Posterior cingulate gyrus (tissue), 11 donors: Measurements from ENCODE around the gene VMP1.
"Not testable (repeated sequence)": the region's sequence is repeated elsewhere in the genome, so short reads cannot be mapped to it uniquely, and the experiment has no call there.

Experiments
- DNase-seq, 10 donors: peaks; one replicate each; pipeline versions ENCODE4 v3.0.0 to v3.0.0-alpha.2; 2020 to 2021; ENCODE audit warnings: mixed read lengths in 3 of 10
- intact Hi-C: fragments of 100-400 bp; cut with DNase I; formaldehyde crosslinking; loops from one replicate; pipeline ENCODE4 v1.15.1; 2023

VMP1 gene

GRCh38 chr17:59802160-59802559, 94.7 kb downstream of the VMP1 start:
- DNase-seq, result no peak
- intact Hi-C loops, result no loop called here

GRCh38 chr17:59804901-59805465, 97.5 kb downstream of the VMP1 start:
- DNase-seq, result no peak
- intact Hi-C loops, result no loop called here

- DNase-seq, intact Hi-C loops: not testable (repeated sequence)
These were observed 98.9 kb downstream of the VMP1 start for GRCh38 chr17:59806322-59806721.

- intact Hi-C loops, result no loop called here
- no peak for DNase-seq
These were observed 100.5 kb downstream of the VMP1 start for GRCh38 chr17:59807892-59808509.

- DNase-seq, result no peak
These were observed 103.4 kb downstream of the VMP1 start for GRCh38 chr17:59810894-59811153.

GRCh38 chr17:59811209-59811608, 103.8 kb downstream of the VMP1 start:
- intact Hi-C loops, result no loop called here

More at GRCh38 chr17:59810894-59811153, 103.4 kb downstream of the VMP1 start:
- intact Hi-C loops, result no loop called here

GRCh38 chr17:59812139-59812538, 104.7 kb downstream of the VMP1 start:
- intact Hi-C loops, result no loop called here
- no peak for DNase-seq

More at GRCh38 chr17:59811209-59811608, 103.8 kb downstream of the VMP1 start:
- DNase-seq, result no peak

- intact Hi-C loops, result no loop called here
- DNase-seq, result no peak
These were observed 106.8 kb downstream of the VMP1 start for GRCh38 chr17:59814276-59814675.

- DNase-seq, result no peak
- intact Hi-C loops, result no loop called here
These were observed 107.2 kb downstream of the VMP1 start for GRCh38 chr17:59814685-59815084.

- DNase-seq, result no peak
These were observed 108.5 kb downstream of the VMP1 start for GRCh38 chr17:59815965-59816364.

GRCh38 chr17:59825533-59826322, 118.3 kb downstream of the VMP1 start:
- intact Hi-C loops, result no loop called here

More at GRCh38 chr17:59815965-59816364, 108.5 kb downstream of the VMP1 start:
- intact Hi-C loops, result no loop called here

GRCh38 chr17:59826706-59827453, 119.4 kb downstream of the VMP1 start:
- no peak for DNase-seq
- intact Hi-C loops, result no loop called here

More at GRCh38 chr17:59825533-59826322, 118.3 kb downstream of the VMP1 start:
- no peak for DNase-seq

- intact Hi-C loops, result no loop called here
- DNase-seq, result no peak
These were observed 120.4 kb downstream of the VMP1 start for GRCh38 chr17:59827721-59828477.

GRCh38 chr17:59828478-59828760, 121.0 kb downstream of the VMP1 start:
- DNase-seq, result no peak
- intact Hi-C loops, result no loop called here

GRCh38 chr17:59828819-59829216, 121.4 kb downstream of the VMP1 start:
- DNase-seq, intact Hi-C loops: not testable (repeated sequence)

- intact Hi-C loops, result no loop called here
- no peak for DNase-seq
These were observed 122.0 kb downstream of the VMP1 start for GRCh38 chr17:59829217-59830006.

- intact Hi-C loops, result no loop called here
- DNase-seq, result no peak
These were observed 122.7 kb downstream of the VMP1 start for GRCh38 chr17:59830007-59830630.

- intact Hi-C loops, result no loop called here
- DNase-seq, result no peak
These were observed 123.5 kb downstream of the VMP1 start for GRCh38 chr17:59830846-59831486.

- no peak for DNase-seq
- intact Hi-C loops, result no loop called here
These were observed 125.5 kb downstream of the VMP1 start for GRCh38 chr17:59832883-59833379.
